ENCODE results near the gene ADAMTS14. TPM values are rescaled to one million over a fixed set of nuclear protein-coding genes. Genes with fewer than 3 reads are reported as not detected.

Gene ADAMTS14
- total RNA-seq, 1 donor from 2014 or later: not detected

DNA sequence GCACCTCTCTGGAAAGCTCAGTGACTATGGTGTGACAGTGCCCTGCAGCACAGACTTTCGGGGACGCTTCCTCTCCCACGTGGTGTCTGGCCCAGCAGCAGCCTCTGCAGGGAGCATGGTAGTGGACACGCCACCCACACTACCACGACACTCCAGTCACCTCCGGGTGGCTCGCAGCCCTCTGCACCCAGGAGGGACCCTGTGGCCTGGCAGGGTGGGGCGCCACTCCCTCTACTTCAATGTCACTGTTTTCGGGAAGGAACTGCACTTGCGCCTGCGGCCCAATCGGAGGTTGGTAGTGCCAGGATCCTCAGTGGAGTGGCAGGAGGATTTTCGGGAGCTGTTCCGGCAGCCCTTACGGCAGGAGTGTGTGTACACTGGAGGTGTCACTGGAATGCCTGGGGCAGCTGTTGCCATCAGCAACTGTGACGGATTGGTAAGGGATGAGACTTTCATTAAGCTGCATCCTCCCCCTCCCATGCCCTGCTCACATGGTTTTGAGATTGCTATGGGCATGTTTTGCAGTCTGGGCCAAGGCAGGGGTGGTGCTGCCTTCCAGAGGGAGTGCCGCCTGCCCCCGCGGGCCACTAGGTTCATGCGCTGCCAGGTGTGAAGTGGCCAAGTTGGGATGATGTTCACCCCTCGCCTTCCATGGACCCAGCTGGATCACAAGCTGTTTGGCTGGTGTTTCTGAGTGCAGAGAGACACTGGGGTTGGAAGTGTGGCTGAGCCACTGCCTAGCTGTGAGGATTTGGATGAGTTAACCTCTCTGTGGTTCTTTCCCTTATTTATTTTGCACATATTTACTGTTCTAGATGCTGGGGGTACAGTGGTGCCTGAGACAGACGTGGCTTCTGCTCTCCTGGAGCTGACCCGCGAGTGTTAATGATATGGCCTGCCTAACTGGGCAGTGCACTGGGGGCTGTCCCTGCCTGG, 2.5 kb downstream of the ADAMTS14 start:
- no peak for DNase-seq (ENCODE audit: low read depth in 2 of 2)

- no peak for DNase-seq (ENCODE audit: low read depth in 2 of 2)
Measured at GRCh38 chr10:70675496-70676161, 3.3 kb downstream of the ADAMTS14 start.

DNA sequence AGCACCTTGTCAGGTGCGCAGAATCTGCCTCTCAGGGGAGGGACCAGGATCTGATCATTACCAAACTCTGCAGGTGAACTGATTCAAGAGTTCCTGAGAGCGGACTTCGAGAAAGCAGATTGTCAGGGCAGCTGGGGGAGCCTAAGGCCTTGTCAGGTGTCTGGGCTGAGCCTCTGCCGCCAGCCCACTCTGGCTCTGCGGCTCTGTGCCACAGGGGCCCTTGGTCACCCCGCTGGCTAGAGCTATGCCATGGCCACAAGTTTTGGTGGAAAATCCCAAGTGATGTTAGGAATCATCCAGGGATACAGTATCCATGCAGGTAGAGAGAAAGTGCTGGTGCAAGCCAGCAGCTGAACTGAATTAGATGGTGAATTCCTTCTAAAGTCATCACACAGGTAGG, 4.2 kb downstream of the ADAMTS14 start:
- no peak for DNase-seq (ENCODE audit: low read depth in 2 of 2)

GRCh38 chr10:70677016-70677415, 4.7 kb downstream of the ADAMTS14 start:
- no peak for DNase-seq (ENCODE audit: low read depth in 2 of 2)

- no peak for DNase-seq (ENCODE audit: low read depth in 2 of 2)
Measured at GRCh38 chr10:70677620-70678249, 5.4 kb downstream of the ADAMTS14 start.

- no peak for DNase-seq (ENCODE audit: low read depth in 2 of 2)
Measured at GRCh38 chr10:70678250-70678635, 5.9 kb downstream of the ADAMTS14 start.

- no peak for DNase-seq (ENCODE audit: low read depth in 2 of 2)
Measured at GRCh38 chr10:70678757-70679489, 6.6 kb downstream of the ADAMTS14 start.

- no peak for DNase-seq (ENCODE audit: low read depth in 2 of 2)
Measured at GRCh38 chr10:70679498-70679897, 7.2 kb downstream of the ADAMTS14 start.

DNA sequence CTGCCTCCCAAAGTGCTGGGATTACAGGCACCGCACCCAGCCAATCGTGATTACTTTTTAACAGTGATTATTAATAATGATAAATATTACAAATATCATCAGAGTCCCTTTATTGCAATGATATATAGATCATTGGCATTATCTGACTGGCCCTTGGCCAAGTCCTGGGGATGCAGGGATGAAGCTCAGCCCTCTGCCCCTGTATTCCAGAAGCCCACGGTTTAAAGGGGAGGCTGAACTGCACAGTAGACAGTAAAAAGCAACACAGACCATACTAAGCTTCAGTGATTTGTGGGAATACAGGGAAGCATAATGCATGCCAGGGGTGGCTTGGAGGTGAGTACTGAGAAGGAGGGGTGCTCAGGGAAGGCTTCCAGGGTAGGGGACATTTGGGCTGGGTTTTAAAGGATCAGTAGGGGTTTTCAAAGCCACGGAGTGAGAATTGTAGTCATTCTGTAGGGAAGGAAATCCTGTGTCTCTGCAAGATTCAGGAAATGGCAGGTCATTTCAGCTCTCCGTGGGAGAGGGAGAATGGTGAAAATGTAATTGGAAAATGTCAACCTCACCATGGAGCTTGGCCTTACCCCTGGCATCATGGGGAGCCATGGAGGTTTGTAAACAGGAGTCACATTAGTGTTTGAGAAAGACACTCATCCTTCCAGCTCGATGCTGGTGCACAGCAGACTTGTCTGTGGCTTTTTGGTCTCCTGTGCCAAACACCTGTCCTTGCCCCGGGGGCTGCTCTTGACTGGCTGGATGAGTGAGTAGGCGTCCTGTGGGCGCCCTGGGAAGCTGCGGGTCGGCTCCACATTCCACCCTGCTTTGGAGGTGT, 8.8 kb downstream of the ADAMTS14 start:
- no peak for DNase-seq (ENCODE audit: low read depth in 2 of 2)

DNA sequence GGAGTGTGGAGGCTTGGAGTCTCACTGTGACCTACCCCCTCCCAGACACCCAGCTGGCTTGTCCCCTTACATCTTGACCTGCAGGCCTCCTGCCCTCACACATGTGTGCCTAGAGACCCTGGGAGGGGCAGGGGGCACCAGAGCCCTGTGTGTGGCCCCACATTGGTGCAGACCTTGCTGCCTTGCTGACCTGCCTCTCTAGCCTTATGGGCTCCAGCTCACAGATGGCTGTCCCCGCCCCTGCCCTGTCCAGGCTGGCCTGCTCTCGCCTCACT, 9.4 kb downstream of the ADAMTS14 start:
- DNase-seq (ENCODE audit: low read depth in 2 of 2): no peak

DNA sequence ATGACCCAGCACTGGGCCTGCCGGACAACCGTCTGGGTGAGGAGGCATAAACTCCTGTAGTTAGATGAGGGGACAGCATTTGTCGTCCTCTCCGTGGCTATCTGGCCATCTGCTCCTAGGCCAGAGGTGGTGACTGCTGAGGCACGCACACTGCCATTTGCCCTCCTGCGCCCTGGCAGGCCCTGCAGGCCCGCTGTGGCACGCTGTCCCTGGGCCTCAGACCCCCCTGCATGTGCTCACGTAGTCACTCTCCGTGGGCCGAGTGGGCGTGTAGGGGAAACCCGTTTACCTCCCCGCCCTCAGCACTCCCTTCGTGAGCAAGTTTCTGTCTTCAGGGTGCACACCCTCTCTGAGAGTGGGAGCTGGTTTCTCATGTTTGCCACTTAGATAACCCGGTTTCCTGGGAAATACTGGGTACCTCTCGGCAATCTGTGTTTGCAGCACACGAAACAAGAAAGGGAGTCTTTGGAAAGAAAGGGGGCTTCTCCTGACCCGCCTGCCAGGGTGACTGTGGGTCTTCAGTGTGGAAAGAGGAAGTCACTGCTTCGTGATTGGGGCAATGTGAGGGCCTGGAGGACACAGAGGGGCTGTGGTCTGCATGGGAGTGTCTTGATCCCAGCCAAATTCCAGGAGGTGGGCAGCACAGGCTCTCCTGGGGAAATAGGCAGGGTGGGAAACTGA, 10.8 kb downstream of the ADAMTS14 start:
- DNase-seq (ENCODE audit: low read depth in 2 of 2): no peak

GRCh38 chr10:70683601-70683934, 11.3 kb downstream of the ADAMTS14 start:
- no peak for DNase-seq (ENCODE audit: low read depth in 2 of 2)

- DNase-seq (ENCODE audit: low read depth in 2 of 2): no peak
Measured at GRCh38 chr10:70683940-70684339, 11.6 kb downstream of the ADAMTS14 start.

DNA sequence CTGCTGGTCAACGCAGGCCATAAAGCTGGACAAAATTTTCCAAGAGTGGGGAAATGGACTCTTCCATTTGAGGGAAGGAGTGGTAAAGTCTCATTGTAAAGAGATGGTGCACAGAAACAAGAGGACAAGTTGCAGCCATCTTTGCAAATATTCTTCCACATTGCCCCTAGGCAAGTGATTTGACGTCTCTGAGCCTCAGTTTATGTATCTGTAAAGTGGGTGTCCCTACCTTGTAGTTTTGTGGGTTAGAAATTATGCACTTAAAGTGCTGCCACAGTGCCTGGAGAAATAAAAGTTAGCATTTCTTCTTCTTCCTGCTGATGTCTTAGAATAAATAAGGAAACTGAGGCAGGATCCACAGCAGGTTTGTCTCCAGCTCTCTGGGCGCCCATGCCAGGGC, 12.1 kb downstream of the ADAMTS14 start:
- no peak for DNase-seq (ENCODE audit: low read depth in 2 of 2)

- no peak for DNase-seq (ENCODE audit: low read depth in 2 of 2)
Measured at GRCh38 chr10:70684839-70685454, 12.6 kb downstream of the ADAMTS14 start.

GRCh38 chr10:70685455-70685911, 13.2 kb downstream of the ADAMTS14 start:
- no peak for DNase-seq (ENCODE audit: low read depth in 2 of 2)

DNA sequence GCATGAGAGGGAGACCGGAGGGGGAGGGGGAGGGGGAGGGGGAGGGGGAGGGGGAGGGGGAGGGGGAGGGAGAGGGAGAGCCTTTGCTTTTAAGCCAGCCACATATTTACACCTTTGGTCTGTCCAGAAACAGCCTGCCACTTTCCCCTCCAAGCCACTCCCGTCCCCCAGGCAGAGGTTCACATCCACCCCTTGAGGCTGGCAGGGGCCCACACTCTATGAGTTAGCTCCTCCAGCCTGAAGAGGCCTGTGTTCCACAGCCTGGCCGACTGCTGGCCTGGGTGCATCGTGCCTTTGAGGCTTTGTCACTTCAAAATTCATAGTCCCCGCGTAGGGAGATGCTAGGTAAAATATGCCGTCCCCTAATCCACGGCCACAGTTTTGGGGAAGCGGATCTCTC, 16.5 kb downstream of the ADAMTS14 start:
- DNase-seq (ENCODE audit: low read depth in 2 of 2): no peak

- DNase-seq (ENCODE audit: low read depth in 2 of 2): no peak
Measured at GRCh38 chr10:70689661-70690060, 17.4 kb downstream of the ADAMTS14 start.

DNA sequence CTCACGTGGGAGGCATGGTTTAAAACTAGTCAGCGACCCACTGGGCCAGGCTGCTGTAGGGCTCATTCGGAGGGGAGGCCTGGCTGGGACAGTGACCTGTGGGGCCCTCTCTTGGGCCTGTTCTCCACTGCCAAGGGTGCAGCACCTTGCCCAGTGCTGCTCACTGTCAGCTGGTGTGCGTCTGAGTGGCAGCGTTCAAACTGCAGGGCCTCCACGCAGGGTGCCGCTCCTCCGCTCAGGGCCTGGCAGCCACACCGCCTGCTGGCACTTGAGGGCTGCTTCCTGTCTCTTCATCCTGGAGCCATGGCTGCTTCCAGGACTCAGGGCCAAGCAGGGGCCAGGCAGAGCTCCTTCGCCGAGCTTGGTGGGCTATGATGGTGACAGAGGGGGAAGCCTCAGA, 18.3 kb downstream of the ADAMTS14 start:
- DNase-seq (ENCODE audit: low read depth in 2 of 2): no peak

- DNase-seq (ENCODE audit: low read depth in 2 of 2): no peak
Measured at GRCh38 chr10:70691611-70692010, 19.3 kb downstream of the ADAMTS14 start.

Data from lung microvascular endothelial cell (primary cell).